DMS 273 treated with DMSO at 0.1 percent for 48 hours (cell line): ENCODE measurements around the gene BCLAF1.

ENCODE experiments used
- DNase-seq: peaks from one replicate; lab custom pipeline; 2025; lab: John Stamatoyannopoulos, UW

Gene BCLAF1

GRCh38 chr6:136289579-136290409, at the start of gene BCLAF1:
BCLAF1 (minus strand) TSS chr6:136289846; CDS start chr6:136279866, 9,980 bp downstream.
- peak; percentile 97 for DNase-seq

DNA sequence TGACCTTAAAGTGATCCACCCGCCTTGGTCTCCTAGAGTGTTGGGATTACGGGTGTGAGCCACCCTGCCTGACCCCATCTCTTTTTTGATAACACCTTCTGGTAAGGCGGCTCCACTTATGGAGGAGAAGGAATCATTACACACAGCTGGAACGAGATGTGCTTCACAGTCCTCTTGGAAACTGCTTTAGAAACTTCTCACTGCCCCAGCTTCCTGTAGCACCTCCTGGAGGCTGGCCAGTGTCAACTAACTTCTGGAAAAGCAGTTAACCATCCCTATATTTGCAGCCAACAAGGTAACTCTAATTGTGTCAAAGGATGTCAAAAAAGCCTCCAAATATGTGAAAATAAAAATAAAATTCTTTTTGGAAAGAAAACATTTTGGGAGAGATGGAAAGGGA, 48.8 kb upstream of the BCLAF1 start:
- no peak for DNase-seq

GRCh38 chr6:136337606-136338005, 48.0 kb upstream of the BCLAF1 start:
- DNase-seq: no peak

DNA sequence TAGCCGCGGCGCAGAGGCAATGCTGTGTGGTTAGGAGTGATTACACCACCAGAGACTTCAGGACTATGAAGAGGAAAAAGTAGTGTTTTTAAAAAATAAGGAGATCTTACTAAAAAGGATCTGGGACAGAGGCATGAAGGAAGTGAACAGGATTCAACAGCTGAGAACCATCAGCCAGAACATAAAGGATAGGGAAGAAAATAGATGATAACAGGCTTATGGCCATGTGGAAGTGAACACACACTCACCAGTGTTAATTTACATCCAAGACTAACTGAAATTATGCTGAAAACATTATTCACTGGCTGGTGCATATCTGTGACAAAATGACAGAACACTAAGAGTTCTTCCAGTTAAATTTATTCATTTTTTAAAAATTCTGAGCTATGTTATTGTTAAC, 47.5 kb upstream of the BCLAF1 start:
- no peak for DNase-seq

DNA sequence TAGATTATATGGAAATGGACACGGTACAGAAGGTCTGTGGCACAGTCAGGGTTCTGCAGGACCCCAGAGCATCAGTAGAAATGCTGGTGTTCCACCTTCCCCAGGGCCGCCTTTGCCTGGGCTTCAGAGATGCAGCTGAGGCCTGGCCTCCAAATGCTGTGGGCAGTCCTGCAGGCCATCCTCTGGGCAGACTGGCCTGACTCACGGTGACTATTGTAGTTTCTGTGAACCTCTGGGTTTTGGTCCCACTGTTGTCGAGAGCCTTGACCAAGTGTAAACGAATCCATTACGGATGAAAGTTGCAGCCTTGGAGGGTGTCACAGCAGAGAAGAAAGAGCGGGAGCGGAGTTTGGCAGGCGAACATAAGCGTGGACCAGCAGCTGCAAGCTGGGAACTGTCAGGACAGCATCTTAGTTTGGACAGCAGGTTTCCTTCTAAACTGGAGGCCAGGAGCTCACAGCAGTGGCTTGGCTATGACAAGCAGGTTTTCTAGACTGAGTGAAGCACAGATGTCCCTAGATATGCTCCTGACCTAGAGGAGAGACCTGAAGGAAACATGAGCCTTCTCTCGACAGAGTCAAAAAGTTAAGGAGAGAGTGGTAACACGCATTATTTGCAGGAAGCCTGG, 46.2 kb upstream of the BCLAF1 start:
- DNase-seq: no peak

- DNase-seq: no peak
These were observed 45.2 kb upstream of the BCLAF1 start for GRCh38 chr6:136334853-136335252.

GRCh38 chr6:136334465-136334846, 44.8 kb upstream of the BCLAF1 start:
- DNase-seq: no peak

DNA sequence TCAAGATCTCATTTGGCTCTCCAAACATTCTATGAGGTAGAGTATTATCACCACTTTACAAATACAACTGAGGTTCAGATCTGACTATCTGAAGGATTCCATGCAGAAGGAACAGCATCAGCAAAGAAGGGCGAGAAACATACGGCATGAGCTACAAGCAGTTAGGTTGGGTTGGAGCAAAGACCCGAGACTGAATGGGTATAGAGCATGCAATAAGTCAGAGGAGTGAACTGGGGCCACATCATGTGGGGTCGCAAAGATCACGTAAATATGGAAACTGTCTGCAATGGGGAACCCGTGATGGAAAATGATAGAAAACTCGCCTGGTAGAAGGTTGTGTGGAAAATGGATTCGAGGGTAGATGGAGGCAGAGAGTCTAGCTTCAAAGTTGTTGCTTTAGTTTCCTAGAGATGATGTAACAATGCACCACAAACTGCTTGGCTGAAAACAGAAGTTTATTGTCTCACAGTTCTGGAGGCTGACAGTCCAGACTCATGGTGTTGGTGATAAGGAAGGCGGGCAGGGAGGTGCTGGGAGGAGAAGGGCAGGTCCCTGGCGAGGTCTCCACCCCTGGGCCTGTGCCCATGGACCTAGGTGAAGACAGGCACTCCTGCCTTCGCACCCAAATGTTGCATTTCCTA, 44.3 kb upstream of the BCLAF1 start:
- DNase-seq: no peak

- DNase-seq: no peak
These were observed 41.8 kb upstream of the BCLAF1 start for GRCh38 chr6:136331461-136331860.

DNA sequence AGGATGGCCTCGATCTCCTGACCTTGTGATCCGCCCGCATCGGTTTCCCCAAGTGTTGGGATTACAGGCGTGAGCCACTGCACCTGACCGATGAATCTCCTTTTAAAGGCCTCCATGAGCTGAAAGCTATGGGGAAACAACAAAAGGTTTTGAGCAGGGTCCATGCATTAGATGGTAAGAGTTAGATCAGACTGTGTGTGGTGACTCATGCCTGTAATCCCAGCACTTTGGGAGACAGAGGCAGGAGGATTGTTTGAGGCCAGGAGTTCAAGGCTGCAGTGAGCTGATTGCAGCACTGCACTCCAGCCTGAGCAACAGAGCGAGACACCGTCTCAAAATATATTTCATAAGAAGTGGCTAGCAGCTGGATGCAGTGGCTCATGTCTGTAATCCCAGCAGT, 41.0 kb upstream of the BCLAF1 start:
- DNase-seq: no peak

GRCh38 chr6:136326038-136326553, 36.5 kb upstream of the BCLAF1 start:
- no peak for DNase-seq

GRCh38 chr6:136324686-136325380, 35.2 kb upstream of the BCLAF1 start:
- DNase-seq: no peak

DNA sequence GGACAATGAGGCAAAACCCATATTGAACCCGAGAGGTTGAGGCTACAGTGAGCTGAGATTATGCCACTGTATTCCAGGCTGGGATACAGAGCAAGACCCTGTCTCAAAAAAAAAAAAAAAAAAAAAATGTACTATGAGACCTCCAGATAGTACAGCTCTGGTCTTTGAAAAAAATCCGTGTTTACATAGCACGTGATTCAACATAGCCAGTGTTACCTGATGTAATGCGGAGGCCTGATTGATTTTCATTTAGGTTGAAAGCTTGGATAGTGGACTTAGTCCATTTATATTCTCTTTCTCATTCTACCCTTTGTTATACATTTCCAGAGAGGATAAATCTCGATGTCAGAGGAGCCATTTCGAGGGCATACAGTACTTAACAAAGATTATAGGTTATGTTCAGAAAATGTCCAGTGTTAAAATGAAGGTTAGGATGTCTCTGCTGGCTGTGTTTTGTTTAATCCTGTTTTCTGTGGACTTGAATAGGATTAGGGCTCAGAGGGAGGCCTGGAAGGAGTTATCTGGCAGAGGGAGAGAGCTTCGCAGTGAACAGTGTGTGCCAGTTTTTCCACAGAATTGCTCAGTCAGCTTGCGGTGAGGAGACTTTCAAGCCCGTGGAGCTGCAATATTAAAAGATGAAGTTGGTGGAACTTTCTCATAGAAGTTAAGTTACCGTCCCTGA, 33.9 kb upstream of the BCLAF1 start:
- no peak for DNase-seq

GRCh38 chr6:136319732-136320131, 30.1 kb upstream of the BCLAF1 start:
- no peak for DNase-seq

DNA sequence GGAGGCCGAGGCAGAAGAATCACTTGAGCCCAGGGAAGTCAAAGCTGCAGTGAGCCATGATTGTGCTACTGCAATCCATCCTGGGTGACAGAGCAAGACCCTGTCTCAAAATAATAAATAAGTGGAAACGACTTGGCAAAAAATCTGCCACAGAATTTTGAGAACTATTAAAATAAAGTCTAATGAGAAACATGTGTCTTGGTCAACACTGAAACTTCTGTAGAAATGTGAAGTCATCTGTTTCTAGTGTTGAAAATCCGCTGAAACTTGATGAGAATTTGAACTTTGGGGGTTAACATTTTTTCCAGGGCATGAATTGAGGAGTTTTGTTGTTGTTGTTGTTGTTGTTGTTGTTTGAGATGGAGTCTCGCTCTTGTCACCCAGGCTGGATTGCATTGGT, 29.0 kb upstream of the BCLAF1 start:
- DNase-seq: no peak

- no peak for DNase-seq
These were observed 28.3 kb upstream of the BCLAF1 start for GRCh38 chr6:136317971-136318370.

DNA sequence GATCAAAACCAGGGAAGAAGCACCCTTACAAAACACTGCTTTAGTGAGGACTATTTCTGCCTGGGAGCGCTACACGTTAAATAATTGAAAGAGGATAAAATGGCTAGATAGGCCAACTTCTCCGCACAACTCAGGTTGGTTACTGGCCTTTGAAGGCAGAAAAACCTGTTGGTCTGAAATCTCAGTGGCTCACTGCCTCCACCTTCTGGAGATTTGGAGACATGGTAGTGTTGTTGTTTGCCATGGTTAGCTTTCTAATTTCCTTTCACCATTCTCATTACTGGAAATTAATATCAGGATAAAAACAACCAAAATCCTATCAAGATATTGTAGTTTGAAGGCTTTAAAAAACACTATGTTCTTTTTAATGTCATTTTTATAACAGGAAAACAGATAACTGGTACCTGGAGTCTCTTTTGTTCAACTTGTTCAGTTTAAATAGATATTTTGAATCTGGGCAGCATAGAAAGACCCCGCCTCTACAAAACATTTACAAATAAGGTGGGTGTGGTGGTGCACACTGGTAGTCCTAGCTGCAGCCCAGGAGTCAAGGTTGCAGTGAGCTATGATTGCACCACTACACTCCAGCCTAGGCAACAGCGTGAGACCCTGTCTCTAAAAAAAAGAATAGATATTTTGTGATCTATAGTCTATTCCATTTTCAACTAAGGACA, 27.5 kb upstream of the BCLAF1 start:
- DNase-seq: no peak

DNA sequence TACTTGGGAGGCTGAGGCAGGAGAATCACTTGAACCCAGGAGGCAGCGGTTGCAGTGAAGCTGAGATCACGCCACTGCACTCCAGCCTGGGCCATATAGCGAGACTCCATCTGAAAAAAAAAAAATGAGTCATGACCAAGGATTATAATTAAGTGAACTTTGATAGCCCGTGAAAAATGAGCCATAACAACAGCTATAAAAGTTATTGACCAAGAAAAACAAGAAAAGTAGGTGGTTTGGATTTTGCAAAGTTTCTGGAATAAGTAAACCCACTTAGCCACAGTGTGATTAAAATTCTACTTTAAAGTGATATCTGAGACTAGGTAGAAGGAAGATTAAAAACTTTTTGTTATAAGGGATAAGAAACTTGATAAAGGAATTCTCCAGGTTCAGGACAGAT, 25.9 kb upstream of the BCLAF1 start:
- DNase-seq: no peak

DNA sequence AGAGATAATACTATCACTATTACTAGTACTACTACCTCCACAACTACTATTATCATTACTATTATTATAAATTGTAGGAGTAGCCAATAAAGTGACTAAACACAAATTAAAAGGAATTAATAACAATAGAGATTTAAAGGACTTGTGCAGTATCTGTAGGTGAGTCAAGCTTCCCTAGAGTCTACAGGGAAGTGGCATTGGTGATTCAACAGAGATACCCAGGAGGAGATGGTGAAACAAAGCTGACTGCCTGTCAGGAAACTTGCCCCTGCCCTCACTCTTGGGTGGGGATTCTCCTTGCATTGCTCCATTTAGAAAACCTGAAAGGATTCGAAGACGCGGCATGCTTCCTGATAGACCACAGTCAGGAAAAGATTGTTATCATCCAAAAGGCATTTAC, 23.3 kb upstream of the BCLAF1 start:
- no peak for DNase-seq

DNA sequence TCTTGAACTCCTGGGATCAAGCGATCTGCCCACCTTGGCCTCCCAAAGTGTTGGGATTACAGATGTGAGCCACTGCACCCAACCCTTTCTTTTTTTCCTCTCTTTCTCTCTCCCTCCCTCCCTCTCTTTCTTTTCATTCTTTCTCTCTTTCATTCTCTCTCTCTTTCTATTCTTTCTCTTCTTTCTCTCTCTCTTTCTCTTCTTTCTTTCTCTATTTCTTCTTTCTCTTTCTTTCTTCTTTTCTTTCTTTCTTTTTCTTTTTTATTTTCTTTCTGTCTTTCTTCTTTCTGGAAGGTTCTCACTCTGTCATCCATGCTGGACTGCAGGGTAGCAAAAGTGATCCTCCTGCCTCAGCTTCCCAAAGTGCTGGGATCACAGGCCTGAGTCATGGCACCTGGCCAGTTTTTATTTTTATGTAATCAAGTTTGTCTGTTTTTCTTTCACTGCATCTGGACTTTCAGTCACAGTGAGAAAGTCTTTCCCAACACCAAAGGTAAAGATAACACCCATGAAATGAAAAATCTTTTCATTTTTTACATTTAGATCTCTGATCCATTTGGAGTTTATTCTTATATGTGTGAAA, 20.2 kb upstream of the BCLAF1 start:
- DNase-seq: no peak

DNA sequence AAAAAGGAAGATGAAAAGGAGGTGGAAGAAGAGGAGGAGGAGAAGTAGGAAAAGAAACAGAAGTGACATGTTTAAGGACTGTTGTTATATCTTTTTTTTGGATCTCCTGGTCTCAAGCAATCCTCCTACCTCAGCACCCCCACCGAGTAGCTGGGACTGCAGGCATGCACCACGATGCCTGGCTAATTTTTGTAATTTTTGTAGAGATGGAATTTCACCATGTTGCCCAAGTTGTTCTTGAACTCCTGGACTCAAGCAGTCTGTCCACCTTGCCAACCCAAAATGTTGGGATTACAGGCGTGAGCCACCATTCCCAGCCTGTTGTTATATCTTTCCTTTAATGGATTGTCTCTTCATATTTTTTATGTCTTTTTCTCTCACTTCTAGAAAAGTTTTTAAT, 19.5 kb upstream of the BCLAF1 start:
- no peak for DNase-seq
